ENCODE results near the gene TOMM40. TPM values are rescaled to one million over a fixed set of nuclear protein-coding genes. Genes with fewer than 3 reads are reported as not detected.

TOMM40 gene
- total RNA-seq, 1 experiment from 2014 or later = 162 TPM

DNA sequence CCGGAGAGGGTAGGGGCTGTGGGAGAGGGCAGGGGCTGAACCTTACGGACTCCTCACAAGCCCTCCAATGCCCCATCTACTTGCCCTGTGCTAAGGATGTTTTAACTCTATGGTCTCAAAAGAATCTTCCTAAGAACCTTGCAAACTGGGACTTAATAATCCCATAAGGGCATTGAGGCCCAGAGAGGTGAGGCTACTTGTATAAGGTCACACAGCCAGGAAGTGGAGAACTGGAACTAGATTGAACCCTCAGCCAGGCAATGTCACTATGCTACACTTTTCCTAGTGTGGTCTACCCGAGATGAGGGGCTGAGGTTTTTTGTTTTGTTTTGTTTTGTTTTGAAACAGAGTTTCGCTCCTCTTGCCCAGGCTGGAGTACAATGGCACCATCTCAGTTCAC, 40.5 kb downstream of the TOMM40 start:
- no peak for TF ChIP-seq CTCF (IDR thresholded peaks at IDR 0.05; ENCODE audit: unreplicated experiment)
- Mint-ChIP-seq H3K27me3 (ENCODE audit: unreplicated experiment) (peaks cover 45% of the 10 kb centered on the region), H3K4me1 (ENCODE audit: low read depth, unreplicated experiment) (peaks cover 8% of the 10 kb centered on the region), H3K36me3 (ENCODE audit: insufficient read depth, unreplicated experiment) (peaks cover 8% of the 10 kb centered on the region), H3K27ac (ENCODE audit: unreplicated experiment) (no peak overlapping the region), H3K9me3 (ENCODE audit: low read depth, unreplicated experiment) (no peaks in the 10 kb centered on the region), H3K4me3 (ENCODE audit: low read depth, unreplicated experiment) (no peak overlapping the region)
- intact Hi-C loops (cut with micrococcal nuclease; ENCODE audit: unreplicated experiment) = no loop called here
- no TSS peak for BruUV-seq (replicated peaks)
- CTCF ChIA-PET = no interaction called here
- no peak for DNase-seq

DNA sequence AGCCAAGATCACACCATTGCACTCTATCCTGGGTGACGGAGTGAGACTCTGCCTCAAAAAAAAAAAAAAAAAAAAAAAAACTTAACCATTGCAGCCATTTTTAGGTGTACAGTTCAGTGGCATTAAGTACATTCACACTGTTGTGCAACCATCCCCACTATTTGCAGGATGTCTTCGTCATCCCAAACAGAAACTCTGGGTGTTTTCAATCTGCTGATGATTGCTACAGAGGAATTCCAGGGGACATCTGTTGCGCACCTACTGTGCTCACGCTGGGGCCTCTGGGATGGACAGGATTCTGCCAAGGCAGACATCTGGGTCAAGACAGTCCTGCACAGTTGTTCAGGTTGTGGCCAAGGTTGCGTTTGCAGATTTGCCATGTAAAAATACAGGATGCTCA, 48.6 kb downstream of the TOMM40 start:
- peaks cover 8% of the 10 kb centered on the region for H3K4me1 Mint-ChIP-seq (ENCODE audit: low read depth, unreplicated experiment)
- CTCF ChIA-PET = no interaction called here
- DNase-seq = no peak
- no peak overlapping the region for H3K4me3 Mint-ChIP-seq (ENCODE audit: low read depth, unreplicated experiment)
- H3K9me3 Mint-ChIP-seq (ENCODE audit: low read depth, unreplicated experiment) = no peaks in the 10 kb centered on the region
- TF ChIP-seq CTCF (IDR thresholded peaks at IDR 0.05; ENCODE audit: unreplicated experiment) = no peak
- intact Hi-C loops (cut with micrococcal nuclease; ENCODE audit: unreplicated experiment) = no loop called here
- H3K27me3 Mint-ChIP-seq (ENCODE audit: unreplicated experiment) = peaks cover 22% of the 10 kb centered on the region
- no peak overlapping the region for H3K27ac Mint-ChIP-seq (ENCODE audit: unreplicated experiment)
- BruUV-seq (replicated peaks) = no TSS peak
- H3K36me3 Mint-ChIP-seq (ENCODE audit: insufficient read depth, unreplicated experiment) = peaks cover 3% of the 10 kb centered on the region

DNA sequence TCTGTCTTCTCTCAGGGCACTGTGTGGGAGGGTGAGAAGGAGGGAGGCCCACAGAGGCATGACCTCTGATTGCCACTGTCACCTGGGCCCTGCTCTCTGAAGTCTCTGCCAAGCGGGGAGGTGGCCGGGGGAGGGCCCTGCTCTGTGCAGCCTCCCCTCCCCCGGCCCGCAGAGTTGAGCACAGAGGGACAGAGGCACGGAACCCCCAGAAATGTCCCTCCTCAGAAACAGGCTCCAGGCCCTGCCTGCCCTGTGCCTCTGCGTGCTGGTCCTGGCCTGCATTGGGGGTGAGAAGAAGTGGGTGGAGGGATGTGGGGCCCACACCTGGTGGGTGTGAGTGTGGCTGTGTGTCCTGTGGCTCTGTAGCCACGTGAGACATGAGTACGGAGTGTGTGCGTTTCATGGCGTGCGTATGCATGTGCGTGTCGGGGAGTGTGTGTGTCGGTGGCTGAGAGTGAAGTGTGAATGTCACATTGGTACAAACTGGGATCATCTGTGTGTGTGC, 51.1 kb downstream of the TOMM40 start, which contains the start of gene APOC4:
TSS of gene APOC4 (plus strand) at position 171 of the 505 bp plus-strand sequence. CDS start at position 212, 41 bp downstream.
- H3K9me3 Mint-ChIP-seq (ENCODE audit: low read depth, unreplicated experiment) = no peaks in the 10 kb centered on the region
- no peak within 1 kb of the TSS for H3K27ac Mint-ChIP-seq (ENCODE audit: unreplicated experiment)
- CTCF ChIA-PET = no interaction called here
- H3K27me3 Mint-ChIP-seq (ENCODE audit: unreplicated experiment) = peaks cover 23% of the 10 kb centered on the region
- BruUV-seq (replicated peaks) = no TSS peak
- DNase-seq = no peak
- no peak for TF ChIP-seq CTCF (IDR thresholded peaks at IDR 0.05; ENCODE audit: unreplicated experiment)
- peaks cover 3% of the 10 kb centered on the region for H3K36me3 Mint-ChIP-seq (ENCODE audit: insufficient read depth, unreplicated experiment)
- peaks cover 8% of the 10 kb centered on the region for H3K4me1 Mint-ChIP-seq (ENCODE audit: low read depth, unreplicated experiment)
- intact Hi-C loops (cut with micrococcal nuclease; ENCODE audit: unreplicated experiment) = no loop called here
- no peak within 1 kb of the TSS for H3K4me3 Mint-ChIP-seq (ENCODE audit: low read depth, unreplicated experiment)

DNA sequence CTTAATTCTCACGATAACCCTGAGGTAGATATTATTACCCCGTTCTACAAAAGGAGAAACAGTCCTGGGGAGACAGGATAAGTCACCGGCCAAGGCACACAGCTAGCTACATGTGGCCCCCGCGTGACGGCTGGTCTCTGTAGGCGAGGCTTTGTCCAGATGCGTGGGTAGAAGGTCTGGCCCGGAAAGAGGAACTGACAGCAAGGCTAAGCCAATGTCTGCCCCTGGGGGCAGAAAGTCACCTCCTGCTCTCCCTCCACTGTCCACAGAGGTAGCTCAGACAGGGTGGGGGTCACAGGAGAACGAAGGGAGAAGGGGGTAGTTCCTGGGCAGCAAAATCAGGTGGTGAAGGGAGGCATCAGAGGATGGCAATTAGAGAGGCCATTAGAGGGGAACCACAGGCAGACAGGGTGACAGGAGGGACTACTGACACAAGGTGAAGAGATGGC, 52.8 kb downstream of the TOMM40 start:
- Mint-ChIP-seq H3K9me3 (ENCODE audit: low read depth, unreplicated experiment) (no peaks in the 10 kb centered on the region), H3K27ac (ENCODE audit: unreplicated experiment) (no peak overlapping the region), H3K27me3 (ENCODE audit: unreplicated experiment) (peaks cover 23% of the 10 kb centered on the region), H3K4me3 (ENCODE audit: low read depth, unreplicated experiment) (no peak overlapping the region), H3K36me3 (ENCODE audit: insufficient read depth, unreplicated experiment) (peaks cover 3% of the 10 kb centered on the region), H3K4me1 (ENCODE audit: low read depth, unreplicated experiment) (peaks cover 8% of the 10 kb centered on the region)
- BruUV-seq (replicated peaks) = no TSS peak
- TF ChIP-seq CTCF (IDR thresholded peaks at IDR 0.05; ENCODE audit: unreplicated experiment) = no peak
- no peak for DNase-seq
- intact Hi-C loops (cut with micrococcal nuclease; ENCODE audit: unreplicated experiment) = no loop called here
- CTCF ChIA-PET = no interaction called here

All from Calu3 (cell line).